Erythroblast (primary cell): ENCODE results near the gene PDZD8.

Experiments
- GATA1 ChIP-seq: IDR thresholded peaks from 2 replicates; pipeline ENCODE4 v1.6.1; 2011; ENCODE audit warnings: low read depth, mild to moderate bottlenecking, control low read depth, low read length, moderate library complexity
- POLR2A ChIP-seq: IDR thresholded peaks from 2 replicates; pipeline ENCODE4 v1.6.1; 2011; ENCODE audit warnings: mild to moderate bottlenecking, low read length

- TF ChIP-seq POLR2A (no peak), GATA1 (no peak)
Observed at GRCh38 chr10:117408436-117409384, 33.5 kb upstream of the PDZD8 start.
